Endodermal cell (in vitro differentiated cells): ENCODE measurements around the gene MAGI3. TPM values are rescaled to one million over a fixed set of nuclear protein-coding genes. Genes with fewer than 3 reads are reported as not detected.

Experiments used
- DNase-seq: peaks from one replicate; pipeline ENCODE4 v3.0.0-alpha.2; 2017
- H3K27ac ChIP-seq: 2 replicates; pipeline ENCODE4 v1.5.1; 2013; ENCODE audit warnings: mild to moderate bottlenecking, low read depth, low read length, moderate library complexity
- H3K27me3 ChIP-seq: 2 replicates; pipeline ENCODE4 v1.6.1; 2013; ENCODE audit warnings: mild to moderate bottlenecking, low read length, moderate library complexity; ENCODE audit not compliant: insufficient read depth, control insufficient read depth, poor library complexity, severe bottlenecking
- H3K36me3 ChIP-seq: 2 replicates; pipeline ENCODE4 v1.7.0; 2013; ENCODE audit warnings: mild to moderate bottlenecking, low read length, moderate library complexity; ENCODE audit not compliant: control insufficient read depth, insufficient read depth
- H3K4me1 ChIP-seq: one replicate; pipeline ENCODE4 v1.7.0; 2013; ENCODE audit warnings: low read length; ENCODE audit not compliant: control insufficient read depth, insufficient read depth
- H3K4me3 ChIP-seq: 2 replicates; pipeline ENCODE4 v1.5.1; 2013; ENCODE audit warnings: mild to moderate bottlenecking, low read length, moderate library complexity
- H3K9ac ChIP-seq: 2 replicates; pipeline ENCODE4 v1.6.1; 2013; ENCODE audit warnings: mild to moderate bottlenecking, low read length, moderate library complexity; ENCODE audit not compliant: poor library complexity, severe bottlenecking; ENCODE audit errors: extremely low read depth
- H3K9me3 ChIP-seq: 2 replicates; pipeline ENCODE4 v1.6.1; 2013; ENCODE audit warnings: mild to moderate bottlenecking, low read length, moderate library complexity; ENCODE audit not compliant: control insufficient read depth
- H3K27ac Mint-ChIP-seq: 2 replicates; pipeline ENCODE4 v1.8.0; 2020; ENCODE audit warnings: mixed read lengths
- H3K27me3 Mint-ChIP-seq: 2 replicates; pipeline ENCODE4 v1.8.0; 2021; ENCODE audit warnings: mild to moderate bottlenecking, mixed read lengths; ENCODE audit not compliant: insufficient read depth
- H3K36me3 Mint-ChIP-seq: 2 replicates; pipeline ENCODE4 v1.8.0; 2020; ENCODE audit warnings: low read depth, mixed read lengths
- H3K4me1 Mint-ChIP-seq: 2 replicates; pipeline ENCODE4 v1.8.0; 2020; ENCODE audit warnings: mixed read lengths
- H3K4me3 Mint-ChIP-seq: 2 replicates; pipeline ENCODE4 v1.8.0; 2020; ENCODE audit warnings: mild to moderate bottlenecking, moderate library complexity, mixed read lengths
- H3K9me3 Mint-ChIP-seq: 2 replicates; pipeline ENCODE4 v1.8.0; 2020; ENCODE audit warnings: mild to moderate bottlenecking, mixed read lengths
- WGBS, 2 experiments: methylation state at CpG; one replicate each; pipeline versions ENCODE4 v1.1.5 to v1.1.7; 2013; ENCODE audit warnings: missing lambda C conversion rate in 2 of 2, mixed read lengths in 1 of 2; ENCODE audit not compliant: insufficient coverage in 1 of 2, insufficient read length in 1 of 2; 5-methylcytosine and 5-hydroxymethylcytosine counted together
- total RNA-seq, 2 donors: library from RNA; stranded (reverse); fragmentation: NEBNext Ultra II Directional in 1 of 2; extraction: Animal tissue kit (Norgen Biotek cat#: 25700) in 1 of 2; gene quantifications; 2 replicates in 1 of 2; 3 replicates in 1 of 2; pipeline ENCODE4 v1.2.1, GENCODE V29; 2021
- TF ChIP-seq, protein P1 (sequence below): fragments of 200-600 bp; sonication (generic); conservative IDR thresholded peaks from 2 replicates; pipeline ENCODE4 v1.5.0; 2021; ENCODE audit warnings: antibody characterized with exemption, mild to moderate bottlenecking

The MAGI3 gene
- total RNA-seq, 2 donors from 2014 or later, result 27.1 to 27.4 TPM

DNA sequence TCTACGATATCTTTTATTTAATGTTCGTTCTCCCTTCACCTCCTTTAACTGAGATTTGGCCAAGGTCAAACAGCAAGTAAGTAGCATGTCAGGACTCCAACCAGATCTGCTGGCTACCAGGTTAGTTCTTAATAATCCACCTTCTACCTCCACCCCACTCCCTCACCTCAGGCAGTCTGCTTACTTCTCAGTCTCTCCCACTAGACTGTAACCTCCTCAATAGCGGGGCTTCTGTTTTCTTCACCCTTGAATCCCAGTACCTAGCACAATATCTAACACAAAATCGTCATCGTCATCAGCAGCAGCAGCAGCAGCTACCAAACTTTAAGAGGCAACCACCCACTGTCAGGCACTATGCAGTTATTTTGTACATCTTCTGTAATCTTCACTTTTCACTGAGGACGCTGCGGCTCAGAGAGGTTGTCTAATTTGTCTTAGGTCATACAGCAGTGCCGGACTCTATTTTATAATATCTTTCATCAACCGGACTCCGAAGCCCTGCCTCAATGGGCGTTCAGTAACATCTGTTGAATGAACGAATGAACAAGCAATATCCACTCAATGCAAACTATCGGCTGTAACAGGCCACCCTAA is 859 bp upstream of the MAGI3 start:
- DNase-seq, result no peak
- H3K27me3 Mint-ChIP-seq, result peaks cover 6% of the 10 kb centered on the region
- Histone ChIP-seq H3K9ac (peak overlapping the region; percentile 9), H3K4me1 (peaks cover 10% of the 10 kb centered on the region), H3K9me3 (peaks cover 15% of the 10 kb centered on the region), H3K4me3 (peak overlapping the region; percentile 88), H3K27me3 (no peaks in the 10 kb centered on the region), H3K36me3 (no peaks in the 10 kb centered on the region), H3K27ac (peak overlapping the region; percentile 61)
- peak overlapping the region; percentile 31 for H3K27ac Mint-ChIP-seq
- 18 to 25% methylated on average over 11 to 13 of the region's 13 CpGs for whole genome bisulfite sequencing, 2 experiments
- peak overlapping the region; percentile 84 for H3K4me3 Mint-ChIP-seq
- H3K4me1 Mint-ChIP-seq, result peaks cover 31% of the 10 kb centered on the region
- H3K36me3 Mint-ChIP-seq, result no peaks in the 10 kb centered on the region
- peaks cover 18% of the 10 kb centered on the region for H3K9me3 Mint-ChIP-seq
- TF ChIP-seq, protein P1, sequence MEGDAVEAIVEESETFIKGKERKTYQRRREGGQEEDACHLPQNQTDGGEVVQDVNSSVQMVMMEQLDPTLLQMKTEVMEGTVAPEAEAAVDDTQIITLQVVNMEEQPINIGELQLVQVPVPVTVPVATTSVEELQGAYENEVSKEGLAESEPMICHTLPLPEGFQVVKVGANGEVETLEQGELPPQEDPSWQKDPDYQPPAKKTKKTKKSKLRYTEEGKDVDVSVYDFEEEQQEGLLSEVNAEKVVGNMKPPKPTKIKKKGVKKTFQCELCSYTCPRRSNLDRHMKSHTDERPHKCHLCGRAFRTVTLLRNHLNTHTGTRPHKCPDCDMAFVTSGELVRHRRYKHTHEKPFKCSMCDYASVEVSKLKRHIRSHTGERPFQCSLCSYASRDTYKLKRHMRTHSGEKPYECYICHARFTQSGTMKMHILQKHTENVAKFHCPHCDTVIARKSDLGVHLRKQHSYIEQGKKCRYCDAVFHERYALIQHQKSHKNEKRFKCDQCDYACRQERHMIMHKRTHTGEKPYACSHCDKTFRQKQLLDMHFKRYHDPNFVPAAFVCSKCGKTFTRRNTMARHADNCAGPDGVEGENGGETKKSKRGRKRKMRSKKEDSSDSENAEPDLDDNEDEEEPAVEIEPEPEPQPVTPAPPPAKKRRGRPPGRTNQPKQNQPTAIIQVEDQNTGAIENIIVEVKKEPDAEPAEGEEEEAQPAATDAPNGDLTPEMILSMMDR, result no peak

DNA sequence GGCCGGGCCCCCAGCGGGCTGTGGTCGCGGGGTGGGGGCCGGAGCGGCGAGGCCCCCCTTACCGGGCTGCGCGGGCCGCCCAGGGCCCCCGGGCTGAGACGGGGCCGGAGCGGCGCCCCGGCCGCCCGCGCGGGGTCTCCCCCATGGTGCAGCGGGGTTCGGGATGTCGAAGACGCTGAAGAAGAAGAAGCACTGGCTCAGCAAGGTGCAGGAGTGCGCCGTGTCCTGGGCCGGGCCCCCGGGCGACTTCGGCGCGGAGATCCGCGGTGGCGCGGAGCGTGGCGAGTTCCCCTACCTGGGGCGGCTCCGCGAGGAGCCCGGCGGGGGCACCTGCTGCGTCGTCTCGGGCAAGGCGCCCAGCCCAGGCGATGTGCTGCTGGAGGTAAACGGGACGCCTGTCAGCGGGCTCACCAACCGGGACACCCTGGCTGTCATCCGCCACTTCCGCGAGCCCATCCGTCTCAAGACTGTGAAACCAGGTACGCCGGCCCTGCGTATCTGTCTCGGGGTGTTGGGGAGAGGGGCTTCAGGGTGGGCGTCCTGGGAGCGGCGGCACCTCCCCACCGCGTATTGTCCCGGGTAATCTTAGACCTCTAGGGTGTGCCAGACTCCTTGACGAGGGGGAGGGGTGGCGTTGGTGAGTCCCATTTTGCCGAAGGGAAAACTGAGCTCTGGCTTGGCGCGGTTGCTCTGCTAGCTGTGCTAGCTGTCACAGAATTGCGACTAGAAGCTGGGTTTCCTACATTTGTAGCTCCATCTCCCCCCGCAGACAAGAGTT is 745 bp downstream of the MAGI3 start:
- WGBS, 2 experiments, result 0% methylated on average over 22 to 74 of the region's 74 CpGs
- Histone ChIP-seq H3K9me3 (peaks cover 15% of the 10 kb centered on the region), H3K4me1 (peaks cover 12% of the 10 kb centered on the region), H3K27ac (peak overlapping the region; percentile 89), H3K4me3 (peak overlapping the region; percentile 90), H3K9ac (peak overlapping the region; percentile 66), H3K27me3 (no peaks in the 10 kb centered on the region), H3K36me3 (no peaks in the 10 kb centered on the region)
- H3K36me3 Mint-ChIP-seq, result no peaks in the 10 kb centered on the region
- TF ChIP-seq, protein P1, result no peak
- peak overlapping the region; percentile 1 for H3K27ac Mint-ChIP-seq
- peak; percentile 81 for DNase-seq
- peaks cover 6% of the 10 kb centered on the region for H3K27me3 Mint-ChIP-seq
- peaks cover 38% of the 10 kb centered on the region for H3K4me1 Mint-ChIP-seq
- peak overlapping the region; percentile 84 for H3K4me3 Mint-ChIP-seq
- H3K9me3 Mint-ChIP-seq, result peaks cover 18% of the 10 kb centered on the region

DNA sequence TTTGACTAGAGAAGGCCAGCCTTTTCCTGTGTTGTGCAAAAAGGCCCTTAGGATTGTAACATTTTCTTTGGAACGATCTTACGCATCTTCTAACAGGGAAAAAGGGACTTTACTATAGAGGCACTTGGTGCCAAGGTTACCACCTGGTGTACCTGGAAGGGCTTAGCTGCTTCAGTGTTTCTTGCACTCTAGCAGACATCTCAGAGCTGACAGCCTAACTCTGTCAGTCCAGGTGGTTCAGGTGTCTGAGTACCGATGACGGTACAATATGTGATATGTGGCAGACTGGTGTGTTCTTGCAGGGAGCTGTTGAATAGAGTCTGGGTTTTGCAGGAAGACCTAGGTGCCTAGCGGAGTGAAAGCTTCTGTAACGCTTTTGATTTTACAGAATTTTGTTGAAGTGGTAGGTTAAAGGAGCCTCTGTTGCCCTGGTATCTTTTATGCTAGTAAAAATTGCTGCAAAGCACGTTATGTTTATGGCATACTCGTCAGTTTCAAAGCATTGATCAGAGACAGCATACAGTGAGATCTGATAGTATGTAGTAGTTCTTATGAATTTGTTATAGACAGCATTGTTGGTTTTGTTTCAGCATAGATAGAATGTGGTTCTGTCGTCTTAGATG is 1.4 kb downstream of the MAGI3 start:
- H3K4me3 Mint-ChIP-seq, result peak overlapping the region; percentile 84
- H3K36me3 Mint-ChIP-seq, result no peaks in the 10 kb centered on the region
- H3K9me3 Mint-ChIP-seq, result peaks cover 12% of the 10 kb centered on the region
- Histone ChIP-seq H3K4me3 (peak overlapping the region; percentile 90), H3K9ac (peak overlapping the region; percentile 66), H3K9me3 (peaks cover 15% of the 10 kb centered on the region), H3K36me3 (no peaks in the 10 kb centered on the region), H3K4me1 (peaks cover 12% of the 10 kb centered on the region), H3K27ac (no peak overlapping the region), H3K27me3 (no peaks in the 10 kb centered on the region)
- TF ChIP-seq, protein P1, result no peak
- H3K4me1 Mint-ChIP-seq, result peaks cover 44% of the 10 kb centered on the region
- WGBS, 2 experiments, result 13 to 18% methylated on average over 9 of the region's 9 CpGs
- DNase-seq, result peak; percentile 49
- H3K27me3 Mint-ChIP-seq, result peaks cover 6% of the 10 kb centered on the region
- peak overlapping the region; percentile 1 for H3K27ac Mint-ChIP-seq
